Transverse colon (tissue), 4 donors: ENCODE data around the gene RB1. TPM values are rescaled to one million over a fixed set of nuclear protein-coding genes. Genes with fewer than 3 reads are reported as not detected.

Source experiments
- DNase-seq: peaks from one replicate; pipeline ENCODE4 v3.0.0-alpha.2; 2019
- H3K27ac ChIP-seq, 4 donors: fragments of 200-600 bp; sonication (generic); 2 replicates each; pipeline ENCODE4 v1.5.1; 2016 to 2018; ENCODE audit warnings: inconsistent platforms in 4 of 4
- H3K27me3 ChIP-seq: fragments of 200-600 bp; sonication (generic); 2 replicates; pipeline ENCODE4 v1.5.1; 2017; ENCODE audit warnings: inconsistent platforms
- H3K36me3 ChIP-seq, 4 donors: fragments of 200-600 bp; sonication (generic); 2 replicates each; pipeline ENCODE4 v1.5.1; 2017 to 2019; ENCODE audit warnings: inconsistent platforms in 4 of 4
- H3K4me1 ChIP-seq, 4 donors: fragments of 200-600 bp; sonication (generic); 2 replicates each; pipeline ENCODE4 v1.5.1; 2017 to 2020; ENCODE audit warnings: inconsistent platforms in 4 of 4
- H3K4me3 ChIP-seq, 4 donors: fragments of 200-600 bp; sonication (generic); 1 replicate in 1 of 4; 2 replicates in 3 of 4; pipeline versions ENCODE4 v1.5.1 to v1.6.1; 2017 to 2019; ENCODE audit warnings: inconsistent platforms in 4 of 4
- H3K9me3 ChIP-seq, 2 donors: fragments of 200-600 bp; sonication (generic); 2 replicates each; pipeline ENCODE4 v1.5.1; 2017 to 2019; ENCODE audit warnings: inconsistent platforms in 2 of 2
- CTCF ChIP-seq, 5 experiments: fragments of 200-600 bp in 3 of 5; fragments of 450-650 bp in 2 of 5; sonication (generic) in 3 of 5; IDR thresholded peaks; 1 replicate in 2 of 5; 2 replicates in 3 of 5; pipeline ENCODE4 v1.5.1; 2016 to 2017; ENCODE audit warnings: antibody characterized with exemption in 5 of 5, inconsistent platforms in 3 of 5, mild to moderate bottlenecking in 2 of 5, moderate library complexity in 1 of 5
- EP300 ChIP-seq: sonication (generic); formaldehyde crosslinking; IDR thresholded peaks from one replicate; pipeline ENCODE4 v1.6.1; 2017; ENCODE audit warnings: antibody characterized with exemption, low read depth
- POLR2A ChIP-seq: fragments of 450-650 bp; IDR thresholded peaks from one replicate; pipeline ENCODE4 v1.6.1; 2016; ENCODE audit warnings: antibody characterized with exemption, mild to moderate bottlenecking, moderate library complexity
- POLR2AphosphoS5 ChIP-seq, 3 donors: sonication (generic); formaldehyde crosslinking; IDR thresholded peaks; one replicate each; pipeline ENCODE4 v1.6.1; 2016; ENCODE audit warnings: antibody characterized with exemption in 3 of 3
- WGBS, 2 donors: methylation state at CpG; one replicate each; pipeline ENCODE4 v1.1.5; 2018; ENCODE audit warnings: low coverage in 1 of 2; 5-methylcytosine and 5-hydroxymethylcytosine counted together
- in situ Hi-C, 4 donors: fragments of 200-750 bp; cut with MboI; loops; one replicate each; pipeline versions ENCODE4 v1.15.0 to v1.15.1; 2017; ENCODE audit warnings: low sequenced_read_pairs in 3 of 4, low pct_ligation_motif_present in 1 of 4, low pct_unique_long_range_greater_than_20kb in 1 of 4
- intact Hi-C: fragments of 100-400 bp; cut with DNase I; formaldehyde crosslinking; loops from one replicate; pipeline ENCODE4 v1.15.1; 2023; ENCODE audit warnings: low total_unique reads
- total RNA-seq, 4 donors: library from RNA; depleted of rRNA; stranded (reverse); fragments of >200 nt; gene quantifications; one replicate each; pipeline ENCODE4 v1.1.0, GENCODE V29; 2016

RB1 gene
- total RNA-seq, 4 donors from 2014 or later: 14.6 to 31.0 (median 23.2) TPM

DNA sequence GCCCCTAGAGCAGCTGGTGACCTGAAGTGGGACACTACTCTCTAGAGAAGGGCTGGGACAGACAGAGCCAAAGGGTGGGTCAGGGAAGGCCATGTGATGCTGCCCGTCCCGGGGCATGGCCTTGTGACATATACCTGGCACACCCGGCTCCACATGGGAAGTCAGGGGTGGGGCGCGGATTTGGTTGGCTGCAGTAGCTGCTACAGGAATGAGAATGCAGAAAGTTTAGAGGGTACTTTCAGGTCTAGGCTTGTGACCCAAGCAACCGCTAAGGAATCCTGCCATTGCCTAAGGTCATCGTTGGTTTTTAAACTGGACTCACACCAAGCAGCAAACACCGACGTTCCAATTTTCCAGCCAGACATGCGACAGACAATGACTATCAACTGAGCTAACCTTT, 203.5 kb downstream of the RB1 start:
- WGBS, 2 donors: 71 to 91% methylated on average over 4 to 10 of the region's 10 CpGs
- intact Hi-C loops (no loop called here), in situ Hi-C loops (no loop called here)
- DNase-seq: no peak
- no peaks in the 10 kb centered on the region for H3K27me3 ChIP-seq
- TF ChIP-seq CTCF (IDR thresholded peaks at IDR 0.05) (no peak), POLR2AphosphoS5 (IDR thresholded peaks at IDR 0.05) (no peak), POLR2A (no peak), EP300 (no peak)
- no peaks in the 10 kb centered on the region for H3K9me3 ChIP-seq
- peaks cover 0 to 10% (median 0%) of the 10 kb centered on the region in 4 donors for H3K4me1 ChIP-seq
- peak overlapping the region; percentile 13 to 75 (median 66) for H3K27ac ChIP-seq
- no peak overlapping the region for H3K4me3 ChIP-seq
- H3K36me3 ChIP-seq: no peaks in the 10 kb centered on the region

DNA sequence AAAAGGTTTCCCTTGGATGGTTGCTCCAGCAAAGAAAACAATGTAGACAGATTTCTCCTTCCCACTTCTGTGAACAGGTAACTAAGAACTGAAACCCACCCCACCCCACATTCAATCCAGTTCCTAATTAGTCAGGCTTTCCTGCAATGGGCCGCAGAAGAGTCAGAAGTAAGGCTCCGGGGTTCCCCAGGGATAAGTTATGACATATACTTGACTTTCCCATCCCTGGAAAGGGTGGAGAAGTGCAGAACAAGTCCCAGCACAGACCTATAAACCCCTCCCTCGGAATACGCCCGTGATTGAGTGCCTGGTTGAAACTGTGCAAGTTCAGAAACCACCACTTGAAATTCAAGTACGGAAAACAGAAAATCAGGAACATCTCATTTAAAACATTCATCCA, 204.5 kb downstream of the RB1 start:
- WGBS, 2 donors: 83 to 89% methylated on average over 1 to 6 of the region's 6 CpGs
- Histone ChIP-seq H3K36me3 (no peaks in the 10 kb centered on the region), H3K9me3 (no peaks in the 10 kb centered on the region), H3K4me1 (peaks cover 0 to 10% (median 0%) of the 10 kb centered on the region in 4 donors), H3K27ac (no peak overlapping the region), H3K4me3 (no peak overlapping the region), H3K27me3 (no peaks in the 10 kb centered on the region)
- no peak for TF ChIP-seq EP300
- TF ChIP-seq POLR2A: no peak
- no peak for TF ChIP-seq POLR2AphosphoS5 (IDR thresholded peaks at IDR 0.05)
- no peak for TF ChIP-seq CTCF (IDR thresholded peaks at IDR 0.05)
- DNase-seq: no peak
- intact Hi-C loops (no loop called here), in situ Hi-C loops (no loop called here)

GRCh38 chr13:48510698-48511097, 207.1 kb downstream of the RB1 start:
- Histone ChIP-seq H3K4me1 (peaks cover 0 to 4% (median 0%) of the 10 kb centered on the region in 4 donors), H3K4me3 (no peak overlapping the region), H3K36me3 (no peaks in the 10 kb centered on the region), H3K27me3 (no peaks in the 10 kb centered on the region), H3K27ac (no peak overlapping the region), H3K9me3 (no peaks in the 10 kb centered on the region)
- DNase-seq: no peak
- TF ChIP-seq CTCF (IDR thresholded peaks at IDR 0.05): no peak
- no peak for TF ChIP-seq POLR2A
- TF ChIP-seq EP300: no peak
- TF ChIP-seq POLR2AphosphoS5 (IDR thresholded peaks at IDR 0.05): no peak
- WGBS, 2 donors: 71 to 89% methylated on average over 2 to 5 of the region's 5 CpGs
- intact Hi-C loops (no loop called here), in situ Hi-C loops (no loop called here)

DNA sequence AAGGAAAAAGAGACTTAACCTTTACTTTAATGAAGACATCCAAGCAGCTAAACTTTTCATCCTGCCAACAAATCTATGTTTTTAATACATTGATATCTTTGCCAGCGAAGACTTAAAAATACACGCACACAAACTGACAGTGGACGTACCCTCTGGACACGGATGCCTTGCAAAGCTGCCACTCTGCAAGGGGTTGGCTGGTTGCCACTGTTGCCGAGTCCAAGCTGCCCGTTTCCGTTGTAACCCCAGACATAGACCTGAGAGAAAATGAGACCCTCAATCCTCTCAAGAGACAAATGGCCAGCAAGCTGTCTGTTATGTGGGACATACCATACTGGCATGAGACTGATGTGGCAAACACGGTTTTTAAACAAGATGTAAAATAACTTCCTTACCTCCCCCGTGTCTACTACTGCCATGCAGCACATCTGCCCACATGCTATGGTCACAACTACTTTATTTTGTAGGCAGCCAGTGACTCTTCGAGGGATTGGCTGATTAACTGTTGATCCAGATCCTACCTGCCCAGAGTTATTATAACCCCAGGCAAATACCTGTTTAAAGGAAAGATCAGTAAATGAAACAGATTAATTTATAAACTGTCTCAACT, 208.2 kb downstream of the RB1 start:
- intact Hi-C loops (no loop called here), in situ Hi-C loops (no loop called here)
- no peaks in the 10 kb centered on the region for H3K4me1 ChIP-seq
- H3K36me3 ChIP-seq: no peaks in the 10 kb centered on the region
- H3K27me3 ChIP-seq: no peaks in the 10 kb centered on the region
- DNase-seq: no peak
- no peaks in the 10 kb centered on the region for H3K9me3 ChIP-seq
- TF ChIP-seq EP300 (no peak), POLR2AphosphoS5 (IDR thresholded peaks at IDR 0.05) (no peak), POLR2A (no peak), CTCF (IDR thresholded peaks at IDR 0.05) (no peak)
- no peak overlapping the region for H3K27ac ChIP-seq
- H3K4me3 ChIP-seq: no peak overlapping the region
- 86 to 88% methylated on average over 5 to 10 of the region's 10 CpGs for WGBS, 2 donors
